GM12892 (cell line): ENCODE measurements around the gene COL4A4.
A peak's percentile ranks its signal among the peaks of the same experiment; 100 is the strongest.
"Not testable (repeated sequence)": the region's sequence is repeated elsewhere in the genome, so short reads cannot be mapped to it uniquely, and the experiment has no call there.

Experiments used
- DNase-seq: peaks from one replicate; pipeline ENCODE4 v3.0.0; 2011; ENCODE audit not compliant: insufficient read length
- FAIRE-seq: peaks from 2 replicates; lab custom pipeline; 2011; peaks lifted over from hg19 to GRCh38; lab: Jason Lieb, UNC
- POLR2A ChIP-seq: IDR thresholded peaks from 2 replicates; pipeline ENCODE4 v1.6.1; 2011; ENCODE audit warnings: low read depth, low read length, control low read depth
- POLR2AphosphoS5 ChIP-seq: IDR thresholded peaks from 2 replicates; pipeline ENCODE4 v1.6.1; 2011; ENCODE audit warnings: low read depth, low read length, control low read depth
- TAF1 ChIP-seq: IDR thresholded peaks from 2 replicates; pipeline ENCODE4 v1.6.1; 2011; ENCODE audit warnings: low read depth, mild to moderate bottlenecking, control low read depth, low read length, borderline replicate concordance

Gene COL4A4

DNA sequence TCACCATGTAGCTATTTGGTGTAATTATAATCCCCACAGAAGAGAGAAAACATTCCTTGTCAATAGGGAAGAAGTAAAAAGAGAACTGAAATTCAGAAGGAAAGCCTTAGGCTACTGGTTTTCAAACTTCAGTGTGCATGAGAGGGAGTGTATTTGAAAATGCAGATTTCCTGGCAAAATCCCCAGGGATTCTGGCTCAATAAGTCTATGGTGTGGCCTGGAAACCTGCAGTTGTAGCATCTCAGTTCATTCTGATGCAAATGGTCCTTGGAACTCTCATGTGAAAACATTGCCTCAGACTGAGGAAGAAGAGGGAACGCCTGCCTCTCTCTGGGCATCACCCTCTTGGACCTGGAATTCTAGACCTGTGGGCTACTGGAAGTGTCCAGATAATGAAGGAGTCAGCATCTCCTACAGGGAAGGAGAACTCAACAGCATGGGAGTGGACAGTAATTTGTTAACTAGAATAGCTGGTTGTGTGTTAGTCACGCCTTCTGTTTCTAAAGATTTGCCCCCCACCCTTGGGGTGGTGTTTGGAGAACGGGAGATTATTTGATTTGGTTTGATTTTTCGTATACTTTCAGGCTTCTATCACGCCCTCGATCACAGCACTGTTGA lies 21.7 kb upstream of the COL4A4 start:
- FAIRE-seq = no peak
- DNase-seq = no peak
- TF ChIP-seq POLR2AphosphoS5 (no peak), POLR2A (no peak), TAF1 (no peak)

DNA sequence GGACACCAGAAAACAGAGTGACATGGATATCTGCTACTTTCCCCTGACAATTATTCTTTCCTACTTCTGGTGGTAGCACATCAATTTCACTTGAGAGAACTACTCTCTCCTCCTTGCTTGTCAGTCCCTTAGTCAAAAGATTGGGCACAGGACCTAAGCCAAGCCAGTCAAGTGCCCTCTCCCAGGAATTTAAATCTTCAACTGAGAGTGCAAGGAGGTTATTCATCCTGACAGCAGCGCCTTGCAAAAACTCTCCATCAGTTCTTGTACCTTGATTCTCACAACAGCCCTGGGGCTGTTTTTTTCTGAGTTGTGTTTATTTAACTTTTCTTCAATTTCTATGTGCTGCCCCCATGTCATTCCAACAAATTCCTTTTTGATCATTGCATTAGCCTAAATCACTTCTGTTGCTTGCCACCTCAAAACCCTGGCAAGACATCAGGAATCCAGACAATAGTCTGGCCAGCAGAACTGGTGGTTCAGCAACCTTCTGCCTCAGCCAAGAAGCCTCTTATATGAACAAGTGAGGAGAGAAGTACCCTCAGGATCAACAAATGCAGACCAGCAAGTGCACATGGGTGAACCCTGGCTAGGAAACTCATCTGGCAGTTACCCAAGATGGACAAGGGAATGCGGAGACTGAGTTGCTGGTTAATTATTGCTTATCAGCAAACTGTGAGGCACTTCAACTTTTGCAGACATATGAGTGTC lies 19.8 kb upstream of the COL4A4 start:
- TF ChIP-seq TAF1 (no peak), POLR2A (no peak), POLR2AphosphoS5 (no peak)
- FAIRE-seq = peak; percentile 50
- no peak for DNase-seq

DNA sequence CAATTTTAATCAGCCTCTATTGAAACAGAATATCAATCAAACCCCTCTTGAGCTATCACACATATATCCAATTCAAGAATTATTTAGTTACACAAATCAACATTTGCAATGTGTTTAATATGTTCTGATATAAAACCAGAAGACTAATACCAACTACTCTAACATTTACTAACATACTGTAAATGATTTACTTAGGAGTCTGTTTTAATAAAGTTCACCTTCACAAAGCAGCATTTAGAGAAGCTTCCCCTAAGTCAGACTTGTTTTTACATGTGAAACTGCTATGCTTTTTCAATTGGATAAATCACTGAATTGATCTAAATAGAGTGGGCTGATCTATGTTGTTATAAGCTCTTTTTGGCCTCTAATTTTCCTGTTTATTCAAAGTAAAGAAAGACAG lies 18.8 kb upstream of the COL4A4 start:
- DNase-seq = no peak
- FAIRE-seq = no peak
- TF ChIP-seq TAF1 (no peak), POLR2A (no peak), POLR2AphosphoS5 (no peak)

DNA sequence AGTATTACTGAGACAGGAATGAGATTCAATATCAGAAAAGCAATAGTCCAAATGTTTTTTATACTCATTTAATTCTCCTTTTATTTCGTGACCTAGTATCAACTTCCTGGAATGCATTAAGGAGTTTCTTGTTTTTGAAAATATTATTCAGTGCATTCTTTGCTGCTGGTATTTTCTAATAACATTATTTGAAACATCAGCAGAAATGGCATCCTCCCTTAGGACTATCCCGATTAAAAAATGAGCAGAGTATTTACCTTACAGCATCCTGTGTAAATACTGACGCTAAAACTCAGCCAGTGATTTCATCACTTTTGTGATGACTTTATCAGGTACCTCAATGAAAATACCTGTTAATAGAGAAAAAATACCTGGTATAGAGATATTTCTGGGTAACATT lies 16.8 kb upstream of the COL4A4 start:
- no peak for TF ChIP-seq POLR2AphosphoS5
- no peak for TF ChIP-seq POLR2A
- TF ChIP-seq TAF1 = no peak
- no peak for DNase-seq
- FAIRE-seq = no peak

DNA sequence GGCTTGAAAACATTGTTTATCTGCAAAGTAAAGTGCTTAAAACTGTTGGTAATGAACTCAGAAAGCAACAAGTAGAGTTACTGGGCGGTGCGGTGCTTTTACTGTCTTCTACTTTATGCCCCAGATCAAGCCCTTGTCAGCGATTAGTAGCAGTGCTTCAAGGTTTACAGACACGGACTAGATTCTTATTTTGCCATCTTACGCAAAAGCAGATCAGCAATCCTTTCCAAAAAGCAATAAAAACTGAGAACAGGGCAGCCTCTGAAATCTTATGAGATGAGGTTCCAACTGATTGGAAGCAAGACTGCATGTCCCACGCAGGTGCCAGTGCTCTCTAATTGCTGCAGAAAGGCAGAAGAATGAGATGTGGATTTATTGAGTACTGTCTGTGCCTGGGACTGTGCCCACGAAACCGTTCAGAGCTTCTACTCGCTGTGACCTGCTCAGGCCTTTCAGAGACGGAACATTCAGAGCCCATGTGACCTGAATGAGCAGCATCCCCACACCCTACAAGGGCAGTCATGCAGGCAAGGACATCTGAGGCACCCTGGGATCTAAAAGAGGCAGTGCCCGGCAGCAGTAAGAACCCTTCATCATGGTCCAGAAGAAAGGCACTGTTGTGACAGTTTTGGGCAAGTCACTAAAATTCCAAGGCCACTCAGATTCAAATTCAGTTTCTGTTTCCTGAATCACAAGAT lies 16.1 kb upstream of the COL4A4 start:
- FAIRE-seq = peak; percentile 5
- no peak for TF ChIP-seq TAF1
- no peak for TF ChIP-seq POLR2AphosphoS5
- TF ChIP-seq POLR2A = no peak
- DNase-seq = no peak

DNA sequence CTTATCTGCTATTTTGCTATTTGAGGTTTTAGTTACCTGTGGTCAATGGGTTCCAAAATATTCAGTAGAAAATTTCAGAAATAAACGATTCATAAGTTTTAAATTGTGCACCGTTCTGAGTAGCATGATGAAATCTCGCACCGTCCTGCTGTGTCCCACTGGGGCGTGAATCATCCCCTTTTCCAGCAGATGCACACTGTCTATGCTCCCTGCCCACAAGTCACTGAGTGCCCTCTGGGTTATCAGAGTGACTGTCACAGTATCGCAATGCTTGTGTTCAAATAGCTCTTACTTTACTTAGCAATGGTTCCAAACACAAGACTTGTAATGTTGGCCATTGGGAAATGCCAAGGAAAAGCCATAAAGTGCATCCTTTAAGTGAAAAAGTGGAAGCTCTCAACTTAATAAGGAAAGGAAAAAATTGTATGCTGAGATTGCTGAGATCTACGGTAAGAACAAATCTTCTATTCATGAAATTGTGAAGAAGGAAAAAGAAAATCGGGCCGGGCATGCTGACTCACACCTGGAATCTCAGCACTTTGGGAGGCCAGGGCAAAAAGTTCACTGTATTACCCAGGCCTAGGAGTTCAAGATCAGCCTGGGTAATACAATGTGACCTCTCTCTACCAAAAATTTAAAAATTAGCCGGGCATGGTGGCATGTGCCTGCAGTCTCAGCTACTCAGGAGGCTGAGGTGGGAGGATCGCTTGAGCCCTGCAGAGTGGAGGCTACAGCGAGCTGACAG lies 13.8 kb upstream of the COL4A4 start:
- no peak for TF ChIP-seq TAF1
- TF ChIP-seq POLR2A = no peak
- TF ChIP-seq POLR2AphosphoS5 = no peak
- DNase-seq (no peak), FAIRE-seq (no peak)

DNA sequence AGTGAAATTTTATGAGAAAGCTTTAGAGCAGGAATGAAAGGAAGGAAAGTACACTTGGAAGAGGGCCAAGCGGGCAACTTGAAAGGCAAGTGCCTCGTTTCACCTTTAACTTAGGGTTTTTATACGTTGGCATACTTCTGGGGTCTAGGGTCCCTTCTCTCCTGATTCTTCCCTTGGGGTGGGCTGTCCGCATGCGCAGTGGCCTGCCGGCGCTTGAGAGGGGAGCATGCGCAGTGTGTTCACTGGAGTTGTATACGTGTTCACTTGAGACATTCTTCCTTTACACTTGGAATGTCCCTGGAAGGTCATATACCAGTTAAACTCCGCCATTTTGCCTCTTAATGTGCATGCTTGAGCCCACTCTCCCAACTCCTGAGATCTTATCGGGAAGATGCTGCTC lies 7.8 kb upstream of the COL4A4 start:
- FAIRE-seq, DNase-seq: not testable (repeated sequence)

DNA sequence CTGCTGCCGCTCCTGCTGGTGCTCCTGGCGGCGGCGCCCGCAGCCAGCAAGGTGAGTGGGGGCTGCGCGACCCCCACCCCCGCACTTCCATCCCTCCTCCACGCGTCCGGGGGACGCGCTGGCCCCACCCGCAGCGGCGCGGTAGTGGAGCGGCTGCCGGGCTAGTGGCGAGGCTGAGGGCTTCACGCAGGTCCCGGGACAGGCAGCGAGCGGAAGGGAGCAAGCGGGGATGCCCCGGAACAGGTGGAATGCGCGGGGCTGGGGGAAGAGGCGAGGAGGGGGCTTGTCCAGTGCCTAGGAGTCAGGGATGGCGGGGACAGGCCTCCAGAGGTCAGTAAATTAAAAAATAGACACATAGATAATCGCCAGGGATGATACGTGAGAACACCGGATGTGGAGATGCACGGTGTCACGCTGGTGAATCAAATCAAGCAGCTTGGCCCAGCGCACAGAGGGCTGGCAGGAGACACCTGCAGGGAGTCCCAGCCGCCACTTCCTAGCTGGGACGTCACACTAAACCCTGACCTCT lies 822 bp upstream of the COL4A4 start:
- TF ChIP-seq POLR2AphosphoS5 = 0 out of 2 replicates have a peak, but pooled peaks have one; percentile 29
- TF ChIP-seq POLR2A = peak; percentile 30; the same call in 1 of the 2 replicates
- no peak for TF ChIP-seq TAF1
- FAIRE-seq = peak; percentile 97
- DNase-seq = peak; percentile 33

DNA sequence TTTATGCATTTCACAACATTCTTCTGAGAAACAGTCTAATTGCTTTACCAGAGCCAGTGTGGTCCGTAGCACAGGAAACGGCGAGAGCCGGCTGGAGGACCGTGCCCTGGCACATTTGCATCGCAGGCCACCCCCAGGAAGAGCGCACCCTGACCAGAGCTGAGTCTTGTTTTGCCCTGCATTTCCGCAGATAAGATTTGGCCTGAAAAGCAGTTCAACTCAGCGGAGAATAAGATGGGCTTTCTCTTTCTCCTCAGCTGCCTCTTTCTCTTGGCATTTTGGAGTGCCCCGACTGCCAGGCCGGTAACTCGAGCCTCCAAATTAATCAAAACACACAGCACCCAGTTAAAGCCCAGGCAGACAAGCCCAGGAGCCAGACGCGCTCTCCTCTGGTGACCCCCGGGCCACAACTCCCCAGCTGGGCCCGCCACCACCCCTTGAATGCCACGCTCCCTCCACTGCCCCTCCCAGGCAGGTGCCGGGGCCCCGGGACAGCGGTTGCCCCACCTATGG lies 464 bp downstream of the COL4A4 start:
- TF ChIP-seq POLR2AphosphoS5 = peak; percentile 75
- TF ChIP-seq POLR2A = peak; percentile 58; the same call in 1 of the 2 replicates
- no peak; the same call in 1 of the 2 replicates for TF ChIP-seq TAF1
- peak; percentile 34 for DNase-seq
- peak; percentile 95 for FAIRE-seq

DNA sequence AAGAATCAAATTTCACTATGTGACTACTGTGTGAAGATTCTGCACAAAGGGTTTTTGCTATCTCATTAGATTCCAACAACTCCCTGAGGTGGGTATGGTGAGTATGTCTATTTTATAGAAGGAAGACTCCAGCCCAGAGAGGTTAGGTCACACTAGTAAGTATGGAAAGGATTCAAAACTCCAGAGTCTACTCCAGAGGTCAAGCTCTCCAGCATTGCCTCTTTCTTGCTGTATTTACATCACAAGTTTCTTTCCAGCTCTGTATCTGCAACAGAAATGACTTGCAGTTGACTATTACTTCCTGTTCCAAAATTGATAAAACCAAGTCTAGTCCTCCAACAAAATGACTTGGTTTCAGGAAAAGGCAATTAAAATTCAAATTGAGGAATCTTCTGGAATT lies 2.1 kb downstream of the COL4A4 start:
- FAIRE-seq = no peak

More for the DNA sequence above, 2.1 kb downstream of the COL4A4 start:
- no peak for TF ChIP-seq TAF1
- TF ChIP-seq POLR2AphosphoS5 = no peak
- TF ChIP-seq POLR2A = no peak
- no peak for DNase-seq
